ENCODE measurements around the gene RAB42.
"Not testable (repeated sequence)": the region's sequence is repeated elsewhere in the genome, so short reads cannot be mapped to it uniquely, and the experiment has no call there.

Gene RAB42

DNA sequence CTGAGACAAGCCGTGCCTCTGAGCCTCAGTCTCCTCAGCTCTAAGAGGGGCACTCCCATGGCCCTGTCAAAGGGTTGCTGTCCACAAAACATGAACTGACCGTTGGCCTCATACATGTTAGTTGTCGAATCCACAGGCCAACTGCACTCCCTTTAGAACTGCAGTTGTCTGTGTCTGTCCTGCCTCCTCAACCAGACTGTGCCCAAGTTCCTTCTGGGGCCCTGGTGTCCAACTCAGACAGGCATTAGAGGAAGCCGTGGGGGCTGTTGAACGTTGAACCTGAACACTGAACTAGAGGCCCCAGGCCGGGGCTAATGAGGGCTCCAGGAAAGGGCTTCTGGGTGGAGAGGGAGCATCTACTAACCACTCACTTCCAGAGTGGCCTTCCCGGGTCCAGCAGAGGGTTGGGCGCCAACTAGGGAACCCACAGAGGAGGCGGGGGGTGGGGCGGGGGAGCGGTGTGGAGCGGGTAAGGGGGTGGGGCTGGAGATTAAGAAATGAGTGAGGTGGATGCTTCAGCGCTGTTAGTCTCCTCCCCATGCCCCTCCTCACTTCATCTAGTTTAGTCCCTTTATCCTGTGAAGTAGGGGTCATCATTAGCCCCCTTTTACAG is at the start of gene RAB42:
Gene RAB42 (plus strand): TSS at position 558 of the 613 bp plus-strand sequence. CDS start 247 bp downstream, outside the sequence.
- peak; percentile 32 for DNase-seq (ENCODE audit: low spot score)

GRCh38 chr1:28545246-28545628 is 46.8 kb upstream of the RAB42 start:
- DNase-seq (ENCODE audit: low spot score) = no peak

DNA sequence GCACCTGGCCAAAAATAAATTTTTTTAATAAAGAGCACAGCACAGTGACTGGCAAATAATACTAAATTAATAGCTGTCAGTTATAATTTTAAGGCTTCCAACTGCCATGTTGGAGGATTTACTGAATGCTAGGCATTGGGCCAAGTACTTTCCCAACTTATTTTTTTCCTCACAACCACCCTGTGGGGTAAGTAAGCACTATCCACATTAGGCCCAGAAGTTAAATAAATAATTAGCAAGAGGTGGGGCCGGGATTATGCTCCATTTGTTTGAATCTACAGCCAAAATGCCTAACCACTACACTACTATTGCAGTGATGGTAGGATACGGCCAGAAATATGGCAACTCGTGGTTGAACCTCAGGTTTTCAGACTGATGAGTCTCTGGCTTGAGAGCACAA is 43.7 kb upstream of the RAB42 start:
- DNase-seq (ENCODE audit: low spot score) = no peak

DNA sequence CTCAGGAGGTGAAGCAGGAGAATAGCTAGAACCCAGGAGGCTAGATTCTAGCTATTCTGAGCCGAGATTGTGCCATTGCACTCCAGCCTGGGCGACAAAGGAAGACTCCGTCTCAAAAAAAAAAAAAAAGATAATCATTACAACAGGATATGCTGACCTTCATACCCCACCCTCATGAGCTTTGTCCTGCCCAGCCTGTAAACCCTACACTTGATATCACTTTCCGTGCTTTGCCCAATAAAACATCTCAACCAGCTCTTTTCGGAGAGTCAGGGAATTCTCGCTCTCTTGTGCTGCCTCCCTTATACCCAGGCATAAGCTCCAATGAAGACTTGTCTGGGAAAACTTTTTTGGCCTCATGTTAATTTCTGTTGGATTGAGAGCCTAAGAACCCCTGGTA is 40.7 kb upstream of the RAB42 start:
- DNase-seq (ENCODE audit: low spot score) = no peak

DNA sequence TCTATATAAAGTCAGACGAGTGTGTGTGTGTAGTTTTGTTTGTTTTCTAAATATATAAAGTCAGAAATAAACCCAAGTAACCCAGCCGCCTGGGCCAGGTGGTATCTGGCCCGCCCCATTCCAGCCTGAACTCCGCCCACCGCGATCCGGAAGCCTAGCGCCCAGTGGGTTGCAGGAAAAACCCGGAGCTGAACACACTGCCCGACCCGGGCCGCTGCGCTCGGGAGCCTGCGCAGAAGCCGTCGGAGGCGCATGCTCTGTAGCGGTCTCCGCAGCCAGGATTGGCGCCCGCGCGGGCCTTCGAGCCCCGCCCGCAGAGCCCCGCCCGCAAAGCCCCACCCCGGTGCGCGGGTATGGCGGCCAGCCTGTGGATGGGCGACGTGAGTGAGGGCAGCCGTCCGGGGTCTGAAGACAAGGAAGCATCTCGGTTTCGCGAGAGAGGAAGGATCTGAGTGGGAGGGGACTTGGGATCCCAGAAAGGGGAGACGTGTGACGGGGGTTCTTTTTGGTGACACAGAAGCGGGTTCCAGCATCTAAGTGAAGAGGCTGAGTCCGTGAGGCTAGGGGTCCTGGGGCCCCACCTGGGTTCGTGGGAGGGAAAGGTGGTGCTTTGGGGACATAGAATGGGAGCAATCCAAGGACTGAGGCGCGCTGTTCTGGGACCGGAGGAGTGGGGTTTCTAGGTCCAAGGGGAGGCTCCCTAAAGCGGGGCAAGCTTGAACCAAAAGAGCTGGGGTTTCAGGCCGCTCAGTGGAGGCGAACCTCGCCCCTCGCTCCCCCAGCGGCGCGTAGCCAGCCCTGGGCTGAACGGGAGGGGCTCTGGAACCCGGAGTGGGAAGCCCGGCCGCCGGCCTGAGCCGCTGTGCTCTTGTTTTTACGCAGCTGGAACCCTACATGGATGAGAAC is 39.1 kb upstream of the RAB42 start, which contains the start of gene TRNAU1AP:
Gene TRNAU1AP (plus strand): TSS at position 328 of the 906 bp plus-strand sequence. CDS start 26 bp downstream, at position 354.
- peak; percentile 97 for DNase-seq (ENCODE audit: low spot score)

GRCh38 chr1:28560886-28561285 is 31.2 kb upstream of the RAB42 start:
- DNase-seq (ENCODE audit: low spot score) = no peak

GRCh38 chr1:28564310-28564709 is 27.8 kb upstream of the RAB42 start:
- no peak for DNase-seq (ENCODE audit: low spot score)

GRCh38 chr1:28565040-28565439 is 27.0 kb upstream of the RAB42 start:
- no peak for DNase-seq (ENCODE audit: low spot score)

DNA sequence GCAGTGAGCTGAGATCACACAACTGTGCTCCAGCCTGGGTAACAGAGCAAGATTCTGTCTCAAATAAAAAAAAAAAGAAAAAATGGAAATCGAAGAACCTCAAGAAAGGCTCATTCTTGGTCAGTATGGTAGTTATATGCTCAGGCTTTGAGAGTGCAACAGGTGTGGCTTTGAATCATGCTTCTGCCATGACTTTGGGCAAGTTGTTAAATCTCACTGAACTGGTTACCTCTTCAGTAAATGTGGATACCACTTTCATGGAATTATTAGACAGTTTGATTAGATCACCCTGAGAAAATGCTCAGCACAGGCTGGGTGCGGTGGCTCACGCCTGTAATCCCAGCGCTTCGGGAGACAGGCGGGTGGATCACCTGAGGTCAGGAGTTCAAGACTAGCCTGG is 26.3 kb upstream of the RAB42 start:
- no peak for DNase-seq (ENCODE audit: low spot score)

DNA sequence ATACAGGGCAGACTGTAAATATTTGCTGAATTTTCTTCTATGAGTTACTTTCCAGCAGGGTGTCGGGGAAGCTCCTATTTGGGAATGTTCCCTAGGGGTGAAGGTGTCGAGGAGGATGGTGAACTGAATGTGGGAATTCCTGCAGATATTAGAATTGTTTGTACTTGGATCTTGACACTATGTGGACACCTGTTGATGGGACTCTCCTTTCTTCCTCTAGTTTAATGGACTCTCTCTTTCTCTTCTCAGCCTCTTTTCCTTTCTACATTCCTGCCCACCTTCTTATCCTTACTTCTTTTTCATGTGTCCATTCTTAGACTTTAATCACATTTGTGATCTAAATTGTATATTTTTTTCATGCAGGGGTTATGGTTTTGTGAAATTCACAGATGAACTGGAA is 25.1 kb upstream of the RAB42 start:
- DNase-seq (ENCODE audit: low spot score) = no peak

- DNase-seq (ENCODE audit: low spot score) = no peak
These were observed 20.2 kb upstream of the RAB42 start for GRCh38 chr1:28571911-28572310.

DNA sequence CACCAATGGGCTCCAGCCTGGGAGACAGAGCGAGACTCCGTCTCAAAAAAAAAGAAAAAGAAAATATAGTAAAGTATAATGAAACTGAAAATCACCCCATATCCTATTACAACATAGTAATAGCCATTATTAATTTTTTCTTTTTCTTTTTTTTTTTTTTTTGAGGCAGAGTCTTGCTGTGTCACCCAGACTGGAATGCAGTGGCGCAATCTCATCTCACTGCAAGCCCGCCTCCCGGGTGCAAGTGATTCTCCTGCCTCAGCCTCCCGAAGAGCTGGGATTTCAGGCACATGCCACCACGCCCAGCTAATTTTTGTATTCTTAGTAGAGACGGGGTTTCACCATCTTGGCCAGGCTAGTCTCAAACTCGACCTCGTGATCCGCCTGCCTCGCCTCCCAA is 19.2 kb upstream of the RAB42 start:
- not testable (repeated sequence) for DNase-seq (ENCODE audit: low spot score)

DNA sequence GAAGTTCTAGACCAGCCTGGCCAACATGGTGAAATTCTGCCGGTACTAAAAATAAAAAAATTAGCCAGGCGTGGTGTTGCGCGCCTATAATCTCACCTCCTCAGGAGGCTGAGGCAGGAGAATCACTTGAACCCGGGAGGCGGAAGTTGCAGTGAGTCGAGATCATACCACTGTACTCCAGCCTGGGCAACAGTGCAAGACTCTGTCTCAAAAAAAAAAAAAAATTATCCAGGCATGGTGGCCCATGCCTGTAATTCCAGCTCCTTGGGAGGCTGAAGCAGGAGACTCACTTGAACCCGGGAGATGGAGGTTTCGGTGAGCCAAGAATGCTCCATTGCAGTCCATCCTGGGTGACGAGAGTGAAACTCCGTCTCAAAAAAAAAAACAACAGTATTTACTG is 18.5 kb upstream of the RAB42 start:
- DNase-seq (ENCODE audit: low spot score) = no peak

GRCh38 chr1:28577052-28577678 is 14.9 kb upstream of the RAB42 start:
- peak; percentile 70 for DNase-seq (ENCODE audit: low spot score)

DNA sequence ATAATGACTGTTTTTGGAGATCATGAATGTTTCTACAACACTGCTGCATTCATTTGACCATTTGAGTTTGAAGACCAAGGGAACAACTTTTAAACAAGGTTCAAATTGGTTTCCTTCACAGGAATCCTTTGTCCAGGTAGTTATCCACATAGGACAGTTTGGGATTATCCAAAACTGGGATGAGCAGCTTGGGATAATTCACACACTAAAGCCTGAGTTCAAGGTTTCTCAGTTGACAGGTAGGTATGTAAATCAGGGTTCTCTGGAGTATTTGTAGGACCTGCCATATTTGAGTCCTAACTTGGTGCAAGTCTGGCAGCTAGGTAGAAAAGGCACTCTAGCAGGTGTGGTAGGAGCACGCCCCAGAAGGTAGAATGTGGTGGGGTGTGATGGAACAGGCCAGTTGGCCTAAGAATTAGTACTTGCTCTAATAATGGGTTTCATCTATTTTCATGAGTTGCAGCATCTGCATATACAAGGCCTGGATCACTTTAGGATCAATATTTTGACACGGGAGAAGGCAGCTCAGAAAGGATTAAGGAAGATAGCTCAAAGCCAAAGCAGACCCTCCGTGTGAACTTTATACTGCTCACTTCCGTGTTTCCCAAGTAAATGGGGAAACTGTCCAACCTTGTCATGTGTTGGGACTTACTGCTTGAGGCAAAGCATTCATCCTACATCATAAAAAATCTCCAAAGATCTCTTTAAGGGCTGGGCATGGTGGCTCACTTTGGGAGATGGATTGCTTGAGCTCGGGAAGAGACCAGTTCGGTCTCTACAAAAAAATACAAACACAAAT is 14.1 kb upstream of the RAB42 start:
- peak; percentile 60 for DNase-seq (ENCODE audit: low spot score)

GRCh38 chr1:28578696-28579218 is 13.3 kb upstream of the RAB42 start:
- peak; percentile 30 for DNase-seq (ENCODE audit: low spot score)

- DNase-seq (ENCODE audit: low spot score) = peak; percentile 42
These were observed 12.7 kb upstream of the RAB42 start for GRCh38 chr1:28579401-28579800.

GRCh38 chr1:28580722-28581530 is 11.1 kb upstream of the RAB42 start:
- peak; percentile 65 for DNase-seq (ENCODE audit: low spot score)

GRCh38 chr1:28581531-28582247 is 10.4 kb upstream of the RAB42 start:
- peak; percentile 98 for DNase-seq (ENCODE audit: low spot score)

- DNase-seq (ENCODE audit: low spot score) = no peak
These were observed 9.8 kb upstream of the RAB42 start for GRCh38 chr1:28582248-28582615.
